EL (cell line): ENCODE data around the gene THOC7.

ENCODE experiments used
- DNase-seq: peaks from one replicate; pipeline ENCODE4 v3.0.0-alpha.2; 2016

The THOC7 gene

DNA sequence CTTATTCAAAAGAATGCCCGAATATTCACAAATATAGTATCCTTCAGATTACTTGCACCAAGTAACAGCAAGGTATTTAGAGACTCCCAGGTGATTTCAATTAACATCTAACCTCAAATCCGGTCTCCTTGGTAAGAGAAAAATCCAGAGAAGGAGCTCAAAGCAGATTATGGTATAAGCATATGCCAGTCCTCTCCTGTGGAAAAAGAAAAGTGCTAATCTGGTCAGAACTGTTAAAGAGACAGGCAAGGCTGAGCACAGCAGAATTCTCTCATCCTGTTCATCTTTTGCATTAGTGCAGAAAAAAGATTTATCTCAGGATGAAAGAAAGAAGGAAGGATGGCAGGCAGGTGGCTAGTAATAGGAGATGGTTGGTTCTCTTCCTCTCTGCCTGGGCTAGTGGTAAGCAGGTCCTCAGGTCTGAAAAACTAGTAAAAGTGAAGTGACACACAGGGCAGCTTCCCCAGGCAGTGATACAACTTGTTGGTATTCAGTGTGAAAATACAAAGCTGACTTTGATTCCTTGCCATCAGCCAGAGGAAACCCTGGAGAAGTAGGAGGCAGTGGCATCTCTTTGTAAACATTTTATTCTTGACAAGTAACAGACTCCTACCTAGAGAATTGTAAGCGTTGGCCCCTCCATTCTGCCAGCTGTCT, 14.3 kb upstream of the THOC7 start:
- peak; percentile 60 for DNase-seq

- no peak for DNase-seq
These were observed 12.7 kb upstream of the THOC7 start for GRCh38 chr3:63876260-63876659.

DNA sequence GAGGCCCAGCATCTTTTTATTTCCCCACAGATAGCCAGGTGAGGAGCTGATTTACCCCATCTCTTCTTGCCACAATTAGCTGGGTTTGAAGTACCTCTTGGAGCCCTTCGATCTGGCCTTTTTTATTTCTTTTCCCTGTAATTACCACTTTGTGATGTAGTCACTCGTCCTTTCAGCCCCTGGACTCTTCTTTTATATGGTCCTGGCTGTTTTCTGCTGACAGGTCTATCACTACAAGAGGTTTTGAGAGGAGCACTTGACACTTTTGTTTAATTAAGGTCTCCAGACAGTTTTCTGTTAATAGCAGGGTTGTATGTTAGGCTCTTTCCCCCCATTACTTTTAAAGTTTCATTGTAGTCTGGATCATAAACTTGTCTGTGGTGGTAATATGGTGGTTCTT, 11.9 kb upstream of the THOC7 start:
- DNase-seq: no peak

DNA sequence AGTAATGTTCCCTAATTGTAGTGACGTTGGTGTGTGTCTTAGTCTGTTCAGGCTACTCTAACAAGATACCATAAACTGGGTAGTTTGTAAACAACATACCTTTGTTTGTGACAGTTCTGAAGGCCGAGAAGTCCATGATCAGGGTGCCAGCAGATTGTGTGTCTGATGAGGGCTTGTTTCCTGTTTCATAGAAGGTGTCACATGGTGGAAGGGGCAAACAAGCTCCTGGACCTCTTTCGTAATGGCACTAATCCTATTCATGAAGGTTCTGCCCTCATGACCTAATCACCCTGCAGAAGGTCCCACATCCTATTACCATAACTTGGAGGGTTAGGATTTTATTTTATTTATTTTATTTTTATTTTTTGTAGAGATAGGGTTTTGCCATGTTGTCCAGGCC, 11.2 kb upstream of the THOC7 start:
- DNase-seq: no peak

- DNase-seq: peak; percentile 89
These were observed 8.7 kb upstream of the THOC7 start for GRCh38 chr3:63872135-63872924.

GRCh38 chr3:63870615-63871005, 7.0 kb upstream of the THOC7 start:
- no peak for DNase-seq

- no peak for DNase-seq
These were observed 6.5 kb upstream of the THOC7 start for GRCh38 chr3:63869940-63870614.

DNA sequence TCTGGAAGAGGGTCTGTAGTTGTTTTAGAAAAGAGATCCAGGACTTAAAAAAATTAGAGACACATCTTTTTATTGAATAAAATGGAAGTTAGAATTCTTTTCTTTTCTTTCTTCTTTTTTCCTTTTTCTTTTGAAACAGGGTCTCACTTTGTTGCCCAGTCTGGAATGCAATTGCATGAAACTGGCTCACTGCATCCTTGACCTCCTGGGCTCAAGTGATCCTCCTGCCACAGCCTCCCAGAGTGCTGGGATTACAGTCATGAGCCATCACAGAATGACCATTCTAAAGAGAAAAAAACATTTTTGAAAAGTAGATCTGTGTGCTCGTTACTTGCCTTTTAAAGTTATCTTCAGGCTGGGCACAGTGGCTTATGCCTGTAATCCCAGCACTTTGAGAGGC, 3.6 kb upstream of the THOC7 start:
- no peak for DNase-seq

DNA sequence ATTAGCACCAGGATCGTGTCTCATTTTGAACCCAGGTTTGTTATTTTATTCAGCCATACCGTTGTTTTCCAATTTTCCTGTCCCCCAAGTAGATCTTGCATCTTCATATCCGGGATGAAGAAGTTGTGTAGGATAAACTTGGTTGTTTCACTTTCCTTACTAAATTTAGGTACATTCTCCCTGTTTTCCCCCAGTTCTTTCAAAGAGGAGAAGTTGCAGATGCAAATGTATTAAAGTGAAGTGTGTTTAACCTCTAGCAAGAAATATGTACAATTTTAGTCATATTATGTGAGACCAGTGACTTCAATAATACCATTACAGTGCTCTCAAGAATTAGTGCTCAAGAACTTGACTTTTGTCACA, 1.3 kb upstream of the THOC7 start:
- DNase-seq: no peak

GRCh38 chr3:63864008-63864964, 681 bp upstream of the THOC7 start:
- DNase-seq: peak; percentile 33

GRCh38 chr3:63862804-63863149, 828 bp downstream of the THOC7 start:
- DNase-seq: no peak

DNA sequence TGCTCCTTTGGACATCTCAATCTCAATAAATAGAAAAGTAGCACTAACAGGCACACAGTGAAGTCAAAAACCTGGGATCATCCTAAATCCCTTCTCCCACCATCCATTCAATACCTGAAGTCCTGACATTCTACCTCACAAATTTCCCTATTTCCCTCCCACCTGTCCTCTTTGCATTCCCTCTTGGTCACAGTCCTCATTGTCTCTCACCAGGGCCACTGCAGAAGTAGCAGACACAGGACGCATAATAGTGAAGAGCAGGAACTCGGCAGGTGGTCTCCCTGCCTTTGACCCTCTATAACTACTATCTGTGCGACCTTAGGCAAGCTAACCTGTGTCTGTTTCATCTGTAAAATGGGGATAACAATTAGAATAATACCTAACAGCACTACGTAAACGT, 2.3 kb downstream of the THOC7 start:
- DNase-seq: no peak

- DNase-seq: no peak
These were observed 2.8 kb downstream of the THOC7 start for GRCh38 chr3:63860776-63861175.

GRCh38 chr3:63857311-63857710, 6.3 kb downstream of the THOC7 start:
- peak; percentile 44 for DNase-seq

- DNase-seq: no peak
These were observed 8.2 kb downstream of the THOC7 start for GRCh38 chr3:63855333-63855940.

DNA sequence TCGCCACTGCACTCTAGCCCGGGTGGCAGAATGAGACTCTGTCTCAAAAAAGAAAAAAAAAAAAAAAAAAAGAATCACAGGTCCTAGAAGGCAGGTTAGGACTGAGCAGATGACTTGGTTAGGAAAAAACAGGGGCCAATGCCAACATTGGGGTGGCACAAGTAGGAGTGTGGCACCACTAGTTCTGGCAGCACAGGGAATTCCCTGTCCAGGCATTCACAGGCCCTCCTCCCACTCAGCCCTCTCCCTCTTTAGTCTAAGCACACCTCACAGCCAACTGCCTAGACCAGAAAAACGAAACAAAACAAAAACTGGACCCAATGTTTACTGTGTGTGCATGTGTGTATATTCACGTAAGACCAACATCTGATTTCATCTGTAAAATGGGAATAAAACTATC, 10.5 kb downstream of the THOC7 start:
- DNase-seq: no peak

GRCh38 chr3:63851287-63851686, 12.3 kb downstream of the THOC7 start:
- no peak for DNase-seq

DNA sequence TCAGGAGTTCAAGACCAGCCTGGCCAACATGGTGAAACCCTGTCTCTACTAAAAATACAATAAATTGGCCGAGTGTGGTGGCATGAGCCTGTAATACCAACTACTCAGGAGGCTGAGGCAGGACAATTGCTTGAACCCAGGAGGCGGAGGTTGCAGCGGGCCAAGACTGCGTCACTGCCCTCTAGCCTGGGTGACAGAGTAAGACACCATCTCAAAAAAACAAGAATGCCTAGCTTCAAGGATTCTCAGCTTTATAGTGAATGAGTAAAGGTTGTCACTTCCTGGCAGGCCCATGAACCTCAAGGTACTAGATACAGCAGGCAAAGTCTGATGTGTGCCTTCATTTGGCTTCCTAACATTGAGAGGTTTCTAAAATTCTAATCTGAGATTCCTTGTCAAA, 14.4 kb downstream of the THOC7 start:
- DNase-seq: no peak

DNA sequence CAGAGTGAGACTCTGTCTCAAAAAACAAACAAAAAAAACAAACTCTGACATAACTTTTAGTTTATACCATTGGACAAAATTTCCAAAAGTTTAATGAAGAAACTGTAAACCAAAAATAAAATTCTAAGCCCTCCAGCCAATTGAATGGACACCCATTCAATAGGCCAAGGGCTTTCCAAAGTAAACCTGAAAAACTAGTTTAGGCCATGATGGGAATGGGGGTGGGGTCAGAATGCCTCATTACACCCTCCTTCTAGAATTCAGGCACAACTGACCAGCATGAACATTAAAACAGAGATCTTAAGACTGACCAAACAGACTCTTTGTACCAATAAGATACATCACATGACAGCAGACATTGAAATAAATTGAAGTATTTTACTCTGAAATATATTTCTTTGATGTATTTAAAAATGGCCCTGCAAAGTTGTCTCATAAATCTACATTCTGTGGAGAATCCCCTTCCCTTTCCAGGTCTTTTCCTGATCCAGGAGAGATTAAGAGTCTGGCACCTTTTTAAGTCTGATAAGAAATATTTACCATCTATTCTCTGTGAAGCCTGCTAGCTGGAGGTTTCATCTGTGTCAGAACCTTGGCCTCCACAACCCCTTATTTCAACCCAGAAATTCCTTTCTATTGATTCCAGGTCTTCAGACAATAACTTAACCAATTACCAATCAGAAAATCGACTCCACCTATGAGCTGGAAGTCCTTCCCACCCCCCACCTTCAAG, 15.7 kb downstream of the THOC7 start:
- no peak for DNase-seq

GRCh38 chr3:63845215-63845614, 18.4 kb downstream of the THOC7 start:
- DNase-seq: peak; percentile 13

DNA sequence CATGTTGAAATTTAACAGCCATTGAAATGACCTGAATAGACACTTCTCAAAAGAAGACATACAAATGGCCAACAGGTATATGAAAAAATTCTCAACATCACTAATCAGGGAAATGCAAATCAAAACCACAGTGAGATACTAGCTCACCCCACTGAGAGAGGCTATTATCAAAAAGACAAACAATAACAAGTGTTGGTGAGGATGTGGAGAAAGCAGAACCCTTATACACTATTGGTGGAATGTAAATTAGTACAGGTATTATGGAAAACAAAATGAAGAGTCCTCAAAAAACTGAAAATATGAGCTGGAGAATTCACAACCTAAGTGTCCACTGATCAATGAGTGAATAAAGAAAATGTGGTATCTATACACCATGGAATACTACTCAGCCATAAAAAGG, 21.5 kb downstream of the THOC7 start:
- no peak for DNase-seq

DNA sequence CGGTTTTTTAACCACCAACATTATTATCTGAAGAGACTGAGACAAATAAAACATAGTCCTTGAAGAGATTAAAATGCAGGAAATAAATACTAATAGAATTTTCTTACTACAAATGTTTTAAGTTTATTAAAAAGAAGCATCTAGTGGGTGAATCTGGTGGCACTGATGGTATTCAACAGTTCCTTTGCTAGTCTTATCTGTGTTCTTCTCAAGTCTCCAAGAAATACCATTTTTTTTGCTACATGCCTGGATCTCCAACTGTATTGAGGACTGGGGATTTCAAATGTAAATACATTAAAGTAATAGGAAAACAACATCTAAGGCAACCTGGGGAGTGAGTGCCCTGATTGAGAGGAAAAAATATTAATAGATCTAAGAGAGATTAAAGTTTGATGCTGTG, 21.9 kb downstream of the THOC7 start:
- no peak for DNase-seq
